GM18526 (cell line): ENCODE measurements around the gene MAP2K3.

ENCODE experiments used
- POLR2A ChIP-seq: IDR thresholded peaks from 3 replicates; pipeline ENCODE4 v1.6.1; 2011; ENCODE audit not compliant: insufficient read length; ENCODE audit errors: extremely low read depth

The MAP2K3 gene

DNA sequence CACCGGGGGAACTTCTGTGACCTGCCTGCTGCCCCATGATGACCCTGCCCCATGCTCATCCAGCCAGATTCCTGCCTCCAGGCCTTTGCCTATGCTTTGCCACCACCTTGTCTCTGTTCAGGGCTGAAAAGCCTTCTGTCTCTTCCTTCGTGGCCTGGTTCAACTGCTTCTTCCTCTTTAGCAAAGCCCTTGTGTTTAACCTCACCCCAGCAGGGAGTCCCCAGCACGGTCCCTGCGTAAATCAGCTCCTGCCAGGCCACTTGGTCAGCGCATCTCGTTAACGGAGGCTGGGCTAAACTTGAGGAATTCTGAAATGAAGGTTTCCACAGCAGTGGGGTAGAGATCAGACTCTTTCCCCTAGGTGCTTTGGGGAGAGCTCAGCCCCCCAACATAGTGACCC lies 75.5 kb downstream of the MAP2K3 start:
- TF ChIP-seq POLR2A, result no peak

- TF ChIP-seq POLR2A, result no peak
Observed at GRCh38 chr17:21361020-21361809, 76.7 kb downstream of the MAP2K3 start.

GRCh38 chr17:21362331-21362931 lies 77.9 kb downstream of the MAP2K3 start:
- no peak for TF ChIP-seq POLR2A

DNA sequence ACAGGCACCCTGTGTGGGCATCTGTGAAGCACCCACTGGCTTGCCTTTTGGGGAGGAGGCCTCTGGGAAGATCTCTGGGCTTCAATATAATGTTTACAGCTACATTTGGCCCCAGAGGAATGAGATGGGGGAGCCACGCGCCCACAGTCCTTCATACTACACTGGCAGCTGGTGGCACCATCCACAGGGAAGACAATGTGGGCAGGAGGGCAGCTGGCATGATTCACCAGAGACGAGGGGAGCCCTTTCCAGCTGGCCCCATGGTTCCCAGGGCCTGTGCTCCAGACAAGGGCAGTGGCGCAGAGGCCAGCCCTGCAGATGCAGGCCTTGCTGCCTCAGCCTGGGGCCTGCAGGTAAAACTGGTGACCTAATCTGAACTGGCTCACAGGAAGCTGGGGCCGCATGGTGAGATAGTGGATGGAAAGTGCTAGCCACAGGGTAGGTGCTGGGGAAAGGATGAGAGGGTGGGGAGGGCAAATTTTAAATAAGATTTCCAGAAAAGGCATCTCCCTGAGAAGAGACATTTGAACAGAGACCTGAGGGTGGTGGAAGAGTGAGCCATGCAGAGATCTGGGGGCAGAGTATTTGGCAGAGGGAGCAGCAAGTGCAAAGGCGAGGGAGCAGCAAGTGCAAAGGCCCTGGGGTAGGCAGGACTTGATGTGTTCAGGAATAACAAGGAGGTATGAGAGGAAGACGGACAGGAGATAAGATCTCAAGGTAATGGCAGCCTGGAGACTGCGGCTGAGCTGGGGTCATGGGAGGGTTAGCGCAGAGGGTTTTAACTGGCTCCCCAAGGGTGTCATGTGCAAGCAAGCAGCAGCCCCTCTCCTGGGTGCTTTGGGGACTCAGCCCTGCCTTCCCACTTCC lies 79.5 kb downstream of the MAP2K3 start:
- no peak for TF ChIP-seq POLR2A
